CD4-positive, alpha-beta memory T cell (primary cell): ENCODE measurements around the gene COL4A1. TPM values are rescaled to one million over a fixed set of nuclear protein-coding genes. Genes with fewer than 3 reads are reported as not detected.
A peak's percentile ranks its signal among the peaks of the same experiment; 100 is the strongest.

Experiments used
- CTCF ChIA-PET: fragments of 350-600 bp; sonication (Branson Sonifier 250); formaldehyde crosslinking; loops from one replicate; lab custom pipeline; 2021; ENCODE audit warnings: inconsistent platforms; ENCODE audit not compliant: partially characterized antibody; lab: Charles Lee
- POLR2A ChIA-PET: fragments of 350-600 bp; sonication (Branson Sonifier 250); formaldehyde crosslinking; loops from one replicate; lab custom pipeline; 2021; ENCODE audit not compliant: partially characterized antibody; lab: Charles Lee
- DNase-seq, 5 donors: peaks; one replicate each; pipeline versions ENCODE4 v3.0.0 to v3.0.0-alpha.2; 2020 to 2022; ENCODE audit warnings: mixed read lengths in 1 of 5
- H3K27ac ChIP-seq: one replicate; pipeline ENCODE4 v1.7.0; 2013; ENCODE audit warnings: low read depth, low read length
- H3K27me3 ChIP-seq: 2 replicates; pipeline ENCODE4 v1.7.0; 2013; ENCODE audit warnings: mild to moderate bottlenecking, low read length, moderate library complexity; ENCODE audit not compliant: insufficient read depth
- H3K36me3 ChIP-seq: 2 replicates; pipeline ENCODE4 v1.7.0; 2013; ENCODE audit warnings: mild to moderate bottlenecking, low read length, moderate library complexity; ENCODE audit not compliant: insufficient read depth
- H3K4me1 ChIP-seq: 2 replicates; pipeline ENCODE4 v1.7.0; 2013; ENCODE audit warnings: mild to moderate bottlenecking, low read length, moderate library complexity; ENCODE audit not compliant: insufficient read depth
- H3K4me3 ChIP-seq, 2 donors: one replicate each; pipeline ENCODE4 v1.7.0; 2013; ENCODE audit warnings: low read length in 2 of 2, mild to moderate bottlenecking in 1 of 2
- H3K9me3 ChIP-seq, 2 donors: one replicate each; pipeline ENCODE4 v1.7.0; 2013; ENCODE audit warnings: low read length in 2 of 2, control low read depth in 1 of 2; ENCODE audit not compliant: control insufficient read depth in 1 of 2
- H3K27ac Mint-ChIP-seq, 7 donors: one replicate each; pipeline ENCODE4 v1.8.0; 2020 to 2021; ENCODE audit warnings: mixed read lengths in 7 of 7, mild to moderate bottlenecking in 6 of 7, inconsistent platforms in 3 of 7, moderate library complexity in 3 of 7
- H3K27me3 Mint-ChIP-seq, 2 donors: one replicate each; pipeline ENCODE4 v1.8.0; 2020 to 2021; ENCODE audit warnings: mixed read lengths in 2 of 2
- H3K36me3 Mint-ChIP-seq, 2 donors: one replicate each; pipeline ENCODE4 v1.8.0; 2020 to 2021; ENCODE audit warnings: mixed read lengths in 2 of 2, inconsistent platforms in 1 of 2, mild to moderate bottlenecking in 1 of 2
- H3K4me1 Mint-ChIP-seq, 4 donors: one replicate each; pipeline ENCODE4 v1.8.0; 2020 to 2021; ENCODE audit warnings: mixed read lengths in 4 of 4, mild to moderate bottlenecking in 1 of 4
- H3K4me3 Mint-ChIP-seq, 8 donors: one replicate each; pipeline ENCODE4 v1.8.0; 2020 to 2021; ENCODE audit warnings: mixed read lengths in 8 of 8, mild to moderate bottlenecking in 7 of 8, moderate library complexity in 6 of 8, inconsistent platforms in 3 of 8
- H3K9me3 Mint-ChIP-seq, 8 donors: one replicate each; pipeline ENCODE4 v1.8.0; 2020 to 2021; ENCODE audit warnings: mixed read lengths in 8 of 8, mild to moderate bottlenecking in 5 of 8, inconsistent platforms in 3 of 8, moderate library complexity in 1 of 8
- intact Hi-C: fragments of 100-400 bp; cut with micrococcal nuclease; formaldehyde crosslinking; loops from one replicate; pipeline ENCODE4 v1.15.1; 2023
- polyA plus RNA-seq, 2 donors: library from polyadenylated mRNA; unstranded; fragments of 300-500 nt; fragmentation: Illumina TruSeq; gene quantifications; one replicate each; pipeline ENCODE4 v1.2.3, GENCODE V29; 2021
- total RNA-seq, 2 experiments: library from RNA; stranded (reverse); gene quantifications; one replicate each; pipeline ENCODE4 v1.2.3, GENCODE V29; 2021

The COL4A1 gene
- total and polyA plus RNA-seq, 4 experiments from 2014 or later, result not detected

DNA sequence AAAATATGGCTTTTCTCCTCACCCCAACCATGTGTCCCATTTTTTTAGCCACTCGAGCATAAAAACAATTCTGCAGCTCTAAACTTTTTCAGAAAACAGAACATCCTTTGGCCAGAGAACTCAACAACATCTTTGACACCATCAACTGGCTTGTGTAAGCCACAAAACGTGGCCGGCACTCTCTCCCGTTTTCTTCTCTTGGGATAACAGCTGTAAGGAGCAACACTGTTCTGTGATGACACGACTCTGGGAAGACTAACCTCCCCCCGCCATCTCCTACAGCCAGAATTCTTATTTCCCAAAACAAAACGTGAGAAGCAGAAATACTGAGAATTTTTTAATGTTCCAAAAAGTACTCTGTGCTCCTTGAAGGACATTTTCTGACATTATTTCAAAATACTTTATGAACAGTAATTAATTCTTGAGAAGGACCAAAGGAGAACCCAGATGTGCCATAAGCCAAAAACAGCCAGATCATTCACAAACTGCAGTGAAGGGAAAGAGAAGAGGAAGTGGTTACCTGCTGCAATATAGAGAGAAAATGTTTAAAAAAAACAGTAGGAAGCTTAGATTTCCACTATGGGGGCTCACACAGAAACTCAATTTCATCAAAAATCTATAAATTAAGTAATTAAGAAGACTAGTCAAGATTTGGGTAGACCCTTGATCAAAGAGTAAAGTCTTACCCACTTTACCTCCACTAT is 25.8 kb downstream of the COL4A1 start:
- intact Hi-C loops, result no loop called here
- Mint-ChIP-seq H3K27me3 (peaks cover 11 to 13% of the 10 kb centered on the region in 2 donors), H3K4me1 (no peaks in the 10 kb centered on the region), H3K27ac (peak overlapping the region in 1 of 7 donors; percentile 17), H3K9me3 (no peaks in the 10 kb centered on the region), H3K36me3 (no peaks in the 10 kb centered on the region), H3K4me3 (no peak overlapping the region)
- ChIA-PET CTCF (no interaction called here), POLR2A (no interaction called here)
- no peaks in the 10 kb centered on the region for H3K27me3 ChIP-seq
- no peaks in the 10 kb centered on the region for H3K9me3 ChIP-seq
- no peak overlapping the region for H3K4me3 ChIP-seq
- H3K27ac ChIP-seq, result no peak overlapping the region
- no peaks in the 10 kb centered on the region for H3K36me3 ChIP-seq
- H3K4me1 ChIP-seq, result no peaks in the 10 kb centered on the region
- DNase-seq, result no peak

- POLR2A ChIA-PET, result no interaction called here
- intact Hi-C loops, result no loop called here
- H3K27me3 Mint-ChIP-seq, result peaks cover 10 to 11% of the 10 kb centered on the region in 2 donors
Observed at GRCh38 chr13:110280231-110280813, 26.6 kb downstream of the COL4A1 start.

GRCh38 chr13:110279684-110280083 is 27.3 kb downstream of the COL4A1 start:
- Histone ChIP-seq H3K27ac (no peak overlapping the region), H3K4me3 (no peak overlapping the region), H3K9me3 (no peaks in the 10 kb centered on the region), H3K36me3 (no peaks in the 10 kb centered on the region), H3K27me3 (no peaks in the 10 kb centered on the region), H3K4me1 (no peaks in the 10 kb centered on the region)
- Mint-ChIP-seq H3K9me3 (no peaks in the 10 kb centered on the region), H3K27me3 (peaks cover 10 to 11% of the 10 kb centered on the region in 2 donors), H3K36me3 (no peaks in the 10 kb centered on the region), H3K27ac (no peak overlapping the region), H3K4me1 (no peaks in the 10 kb centered on the region), H3K4me3 (no peak overlapping the region)
- ChIA-PET CTCF (no interaction called here), POLR2A (no interaction called here)
- intact Hi-C loops, result no loop called here
- no peak for DNase-seq

More at GRCh38 chr13:110280231-110280813, 26.6 kb downstream of the COL4A1 start:
- H3K9me3 ChIP-seq, result no peaks in the 10 kb centered on the region
- H3K4me1 Mint-ChIP-seq, result no peaks in the 10 kb centered on the region
- no peaks in the 10 kb centered on the region for H3K4me1 ChIP-seq
- no peaks in the 10 kb centered on the region for H3K27me3 ChIP-seq
- CTCF ChIA-PET, result no interaction called here
- no peaks in the 10 kb centered on the region for H3K36me3 ChIP-seq
- no peak for DNase-seq
- H3K27ac Mint-ChIP-seq, result no peak overlapping the region
- no peaks in the 10 kb centered on the region for H3K36me3 Mint-ChIP-seq
- H3K4me3 Mint-ChIP-seq, result no peak overlapping the region
- H3K27ac ChIP-seq, result no peak overlapping the region
- no peak overlapping the region for H3K4me3 ChIP-seq
- no peaks in the 10 kb centered on the region for H3K9me3 Mint-ChIP-seq

DNA sequence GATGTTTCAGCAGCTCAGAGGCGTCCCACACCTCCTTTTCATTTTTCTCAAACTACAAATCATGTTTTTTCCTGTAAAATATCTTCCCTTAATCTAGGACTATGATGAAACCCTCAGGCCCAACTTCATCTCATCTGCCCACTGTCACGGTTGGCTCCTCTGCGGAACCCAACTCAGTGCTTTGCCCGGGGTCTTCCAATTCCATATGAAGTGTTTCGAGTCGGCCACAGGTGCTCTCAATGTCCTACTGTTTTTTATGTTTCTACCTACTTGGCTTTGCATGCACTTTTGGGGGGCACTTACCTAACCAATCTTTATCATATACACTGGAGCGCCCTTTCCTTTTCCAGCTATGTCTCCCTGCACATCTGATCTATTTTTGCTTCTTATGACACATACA is 28.1 kb downstream of the COL4A1 start:
- no peak overlapping the region for H3K4me3 Mint-ChIP-seq
- no peaks in the 10 kb centered on the region for H3K36me3 Mint-ChIP-seq
- no peak overlapping the region for H3K4me3 ChIP-seq
- POLR2A ChIA-PET, result no interaction called here
- no peak overlapping the region for H3K27ac Mint-ChIP-seq
- H3K27me3 ChIP-seq, result no peaks in the 10 kb centered on the region
- no peaks in the 10 kb centered on the region for H3K4me1 ChIP-seq
- intact Hi-C loops, result no loop called here
- no peaks in the 10 kb centered on the region for H3K9me3 Mint-ChIP-seq
- H3K36me3 ChIP-seq, result no peaks in the 10 kb centered on the region
- H3K4me1 Mint-ChIP-seq, result no peaks in the 10 kb centered on the region
- no peak overlapping the region for H3K27ac ChIP-seq
- H3K9me3 ChIP-seq, result no peaks in the 10 kb centered on the region
- DNase-seq, result no peak
- peaks cover 10 to 11% of the 10 kb centered on the region in 2 donors for H3K27me3 Mint-ChIP-seq
- CTCF ChIA-PET, result no interaction called here

GRCh38 chr13:110277357-110277975 is 29.5 kb downstream of the COL4A1 start:
- H3K27ac ChIP-seq, result no peak overlapping the region
- Mint-ChIP-seq H3K27me3 (peaks cover 10 to 11% of the 10 kb centered on the region in 2 donors), H3K36me3 (no peaks in the 10 kb centered on the region), H3K27ac (no peak overlapping the region), H3K4me3 (no peak overlapping the region), H3K9me3 (no peaks in the 10 kb centered on the region), H3K4me1 (no peaks in the 10 kb centered on the region)
- no peak for DNase-seq
- no peaks in the 10 kb centered on the region for H3K9me3 ChIP-seq
- H3K4me3 ChIP-seq, result no peak overlapping the region
- intact Hi-C loops, result no loop called here
- CTCF ChIA-PET, result no interaction called here
- H3K36me3 ChIP-seq, result no peaks in the 10 kb centered on the region
- no peaks in the 10 kb centered on the region for H3K27me3 ChIP-seq
- H3K4me1 ChIP-seq, result no peaks in the 10 kb centered on the region
- POLR2A ChIA-PET, result no interaction called here

GRCh38 chr13:110276553-110276950 is 30.4 kb downstream of the COL4A1 start:
- Mint-ChIP-seq H3K27ac (no peak overlapping the region), H3K4me3 (no peak overlapping the region), H3K36me3 (no peaks in the 10 kb centered on the region), H3K4me1 (no peaks in the 10 kb centered on the region), H3K27me3 (peaks cover 4 to 11% of the 10 kb centered on the region in 2 donors), H3K9me3 (no peaks in the 10 kb centered on the region)
- H3K27me3 ChIP-seq, result no peaks in the 10 kb centered on the region
- H3K27ac ChIP-seq, result no peak overlapping the region
- ChIA-PET CTCF (no interaction called here), POLR2A (no interaction called here)
- no peaks in the 10 kb centered on the region for H3K4me1 ChIP-seq
- intact Hi-C loops, result no loop called here
- no peak overlapping the region for H3K4me3 ChIP-seq
- no peak for DNase-seq
- H3K9me3 ChIP-seq, result no peaks in the 10 kb centered on the region
- H3K36me3 ChIP-seq, result no peaks in the 10 kb centered on the region

DNA sequence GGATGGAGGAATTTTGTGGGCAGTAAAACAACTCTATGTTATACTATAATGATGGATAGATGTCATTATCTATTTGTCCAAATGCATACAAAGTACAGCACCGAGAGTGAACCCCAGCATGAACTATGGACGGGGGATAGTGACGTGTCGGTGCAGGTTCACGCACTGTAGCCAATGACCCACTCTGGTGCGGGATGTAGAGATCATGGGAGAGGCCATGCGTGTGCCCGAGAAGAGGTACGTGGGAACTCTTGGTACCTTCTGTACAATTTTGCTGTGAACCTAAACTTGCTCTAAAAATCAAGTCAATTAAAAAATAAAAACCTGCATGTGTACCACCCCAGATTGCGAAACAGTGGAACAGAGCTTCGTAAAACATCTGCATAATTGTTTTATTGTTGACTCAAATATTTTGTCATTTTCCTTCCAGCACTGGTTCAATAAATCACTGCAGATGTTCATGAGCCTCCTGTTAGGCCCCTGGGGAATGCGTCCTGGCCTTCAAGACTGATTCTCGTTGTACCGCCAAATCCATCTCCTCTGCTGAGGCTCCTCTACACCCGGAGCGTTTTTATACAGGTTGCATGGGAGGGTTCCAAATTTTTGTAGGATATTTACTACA is 30.9 kb downstream of the COL4A1 start:
- no peaks in the 10 kb centered on the region for H3K36me3 ChIP-seq
- H3K9me3 ChIP-seq, result no peaks in the 10 kb centered on the region
- Mint-ChIP-seq H3K9me3 (no peaks in the 10 kb centered on the region), H3K27me3 (peaks cover 5 to 12% of the 10 kb centered on the region in 2 donors), H3K36me3 (no peaks in the 10 kb centered on the region), H3K4me1 (no peaks in the 10 kb centered on the region), H3K27ac (no peak overlapping the region), H3K4me3 (no peak overlapping the region)
- no peaks in the 10 kb centered on the region for H3K4me1 ChIP-seq
- no peak overlapping the region for H3K27ac ChIP-seq
- POLR2A ChIA-PET, result no interaction called here
- intact Hi-C loops, result no loop called here
- no peaks in the 10 kb centered on the region for H3K27me3 ChIP-seq
- DNase-seq, result no peak
- CTCF ChIA-PET, result no interaction called here
- no peak overlapping the region for H3K4me3 ChIP-seq
